Activated T-cell treated with anti-CD3 and anti-CD28 coated beads, Interleukin-2, amount 50 U/mL, for 24 hours (primary cell): Measurements from ENCODE around the gene ITGB8.

ENCODE experiments used
- DNase-seq: peaks from one replicate; pipeline ENCODE4 v3.0.0-alpha.2; 2020
- H3K27ac Mint-ChIP-seq: 2 replicates; pipeline ENCODE4 v1.8.0; 2020; ENCODE audit warnings: mild to moderate bottlenecking, mixed read lengths
- H3K27me3 Mint-ChIP-seq: 2 replicates; pipeline ENCODE4 v1.8.0; 2020; ENCODE audit warnings: mixed read lengths
- H3K36me3 Mint-ChIP-seq: 2 replicates; pipeline ENCODE4 v1.8.0; 2020; ENCODE audit warnings: low read depth, mixed read lengths
- H3K4me1 Mint-ChIP-seq: 2 replicates; pipeline ENCODE4 v1.8.0; 2020; ENCODE audit warnings: low read depth, mixed read lengths
- H3K4me3 Mint-ChIP-seq: 2 replicates; pipeline ENCODE4 v1.8.0; 2020; ENCODE audit warnings: mild to moderate bottlenecking, moderate library complexity, mixed read lengths
- H3K9me3 Mint-ChIP-seq: 2 replicates; pipeline ENCODE4 v1.8.0; 2020; ENCODE audit warnings: mixed read lengths

Gene ITGB8

DNA sequence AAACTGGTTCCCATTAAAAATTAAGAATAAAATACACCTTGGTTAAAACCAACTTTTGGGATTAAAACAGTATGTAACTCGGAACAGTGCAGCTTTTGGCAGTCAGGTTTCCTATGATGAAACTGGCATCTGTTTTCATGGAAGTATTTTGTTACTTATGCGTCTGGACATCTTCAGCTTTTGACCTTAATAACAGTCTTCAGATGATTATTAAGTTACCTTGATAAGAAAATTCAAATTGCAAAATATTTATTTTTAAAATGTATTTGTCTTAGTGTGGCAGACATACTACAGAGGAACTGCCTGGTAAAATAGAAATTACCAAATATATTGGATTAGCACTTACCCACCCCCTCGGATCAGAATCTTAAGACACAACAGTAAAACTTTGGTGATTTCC, 100.0 kb downstream of the ITGB8 start:
- no peak for DNase-seq
- Mint-ChIP-seq H3K4me1 (no peaks in the 10 kb centered on the region), H3K27me3 (no peaks in the 10 kb centered on the region), H3K9me3 (no peaks in the 10 kb centered on the region), H3K27ac (no peak overlapping the region), H3K36me3 (no peaks in the 10 kb centered on the region), H3K4me3 (no peak overlapping the region)

DNA sequence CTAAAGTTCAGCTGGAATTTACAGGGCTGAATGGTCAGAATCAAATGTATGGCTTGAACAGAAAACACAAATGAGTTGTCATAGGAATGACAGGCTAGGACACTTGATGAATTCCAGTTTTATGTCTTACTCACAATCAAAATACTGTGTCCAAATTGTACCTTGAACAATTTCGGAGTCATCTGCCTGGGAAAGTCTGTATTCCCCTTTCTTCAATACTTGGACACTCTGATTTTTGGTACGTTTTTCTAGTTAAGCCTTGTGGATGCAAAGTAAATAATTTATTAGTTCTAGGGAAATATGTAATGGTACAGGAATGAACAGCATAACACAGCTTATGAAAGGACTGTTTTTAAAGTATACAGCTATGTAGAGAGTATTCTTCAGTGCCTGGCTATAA, 100.4 kb downstream of the ITGB8 start:
- Mint-ChIP-seq H3K36me3 (no peaks in the 10 kb centered on the region), H3K27ac (no peak overlapping the region), H3K27me3 (no peaks in the 10 kb centered on the region), H3K9me3 (no peaks in the 10 kb centered on the region), H3K4me3 (no peak overlapping the region), H3K4me1 (no peaks in the 10 kb centered on the region)
- DNase-seq = no peak

DNA sequence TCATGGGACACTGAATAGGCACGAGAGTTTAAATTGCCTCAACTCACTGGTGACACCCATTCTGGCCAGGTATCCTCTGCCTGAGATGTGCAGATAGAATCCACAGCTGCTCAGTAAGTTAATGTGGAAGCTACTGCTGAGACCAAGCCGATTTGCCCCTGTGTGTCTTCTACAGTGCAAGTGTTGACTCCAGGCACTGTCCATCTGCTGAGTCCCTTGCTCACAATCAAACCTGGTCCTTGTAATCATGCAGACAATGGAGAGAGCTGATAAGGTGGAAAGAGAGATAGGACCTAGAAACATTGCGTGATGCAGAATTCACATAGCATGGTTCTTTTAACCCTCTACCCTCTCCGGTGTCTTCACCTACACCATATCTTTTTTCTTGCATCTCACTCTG, 101.4 kb downstream of the ITGB8 start:
- H3K9me3 Mint-ChIP-seq = no peaks in the 10 kb centered on the region
- no peak overlapping the region for H3K4me3 Mint-ChIP-seq
- no peak overlapping the region for H3K27ac Mint-ChIP-seq
- H3K4me1 Mint-ChIP-seq = no peaks in the 10 kb centered on the region
- DNase-seq = no peak
- H3K36me3 Mint-ChIP-seq = no peaks in the 10 kb centered on the region
- no peaks in the 10 kb centered on the region for H3K27me3 Mint-ChIP-seq

DNA sequence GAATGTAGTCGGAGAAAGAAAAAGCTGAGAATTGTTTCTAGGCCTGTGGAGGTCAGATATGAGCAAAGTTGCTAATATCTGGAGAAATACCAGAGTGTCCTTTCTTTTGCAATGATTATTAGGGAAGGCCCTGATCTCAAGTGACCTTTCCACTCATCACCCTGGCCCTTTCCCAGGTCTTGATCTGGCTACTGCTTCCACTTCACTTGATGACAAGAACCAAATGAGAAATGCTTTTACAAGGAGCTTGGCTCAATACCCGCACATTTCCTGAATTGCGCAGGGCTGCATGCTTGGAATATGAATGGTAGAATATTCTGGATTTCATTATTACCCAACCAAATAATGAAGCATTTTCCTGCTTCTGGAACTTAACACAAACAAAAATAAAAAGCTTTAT, 104.6 kb downstream of the ITGB8 start:
- no peaks in the 10 kb centered on the region for H3K9me3 Mint-ChIP-seq
- H3K27me3 Mint-ChIP-seq = no peaks in the 10 kb centered on the region
- no peak for DNase-seq
- no peaks in the 10 kb centered on the region for H3K36me3 Mint-ChIP-seq
- H3K27ac Mint-ChIP-seq = no peak overlapping the region
- no peak overlapping the region for H3K4me3 Mint-ChIP-seq
- no peaks in the 10 kb centered on the region for H3K4me1 Mint-ChIP-seq

DNA sequence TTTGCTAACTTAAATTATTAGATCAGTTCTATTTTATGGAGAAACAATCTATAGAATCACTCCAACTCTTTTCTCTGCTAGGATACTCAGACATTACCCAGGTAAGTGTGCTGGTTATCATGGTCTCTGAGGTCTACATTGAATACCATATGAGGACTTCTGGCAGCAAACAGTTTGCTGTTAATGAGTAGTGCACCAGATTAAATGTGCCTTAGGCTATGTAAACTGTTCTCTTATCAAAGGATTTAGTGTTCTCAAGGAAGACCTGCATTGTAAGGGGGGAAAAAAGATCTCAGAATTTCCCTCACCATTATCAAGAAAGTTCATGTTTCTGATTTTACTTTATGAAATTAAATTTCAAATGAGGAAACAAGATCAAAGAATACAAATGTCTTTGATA, 107.5 kb downstream of the ITGB8 start:
- H3K4me3 Mint-ChIP-seq = no peak overlapping the region
- H3K27ac Mint-ChIP-seq = no peak overlapping the region
- H3K4me1 Mint-ChIP-seq = no peaks in the 10 kb centered on the region
- H3K27me3 Mint-ChIP-seq = no peaks in the 10 kb centered on the region
- no peaks in the 10 kb centered on the region for H3K9me3 Mint-ChIP-seq
- no peak for DNase-seq
- no peaks in the 10 kb centered on the region for H3K36me3 Mint-ChIP-seq

DNA sequence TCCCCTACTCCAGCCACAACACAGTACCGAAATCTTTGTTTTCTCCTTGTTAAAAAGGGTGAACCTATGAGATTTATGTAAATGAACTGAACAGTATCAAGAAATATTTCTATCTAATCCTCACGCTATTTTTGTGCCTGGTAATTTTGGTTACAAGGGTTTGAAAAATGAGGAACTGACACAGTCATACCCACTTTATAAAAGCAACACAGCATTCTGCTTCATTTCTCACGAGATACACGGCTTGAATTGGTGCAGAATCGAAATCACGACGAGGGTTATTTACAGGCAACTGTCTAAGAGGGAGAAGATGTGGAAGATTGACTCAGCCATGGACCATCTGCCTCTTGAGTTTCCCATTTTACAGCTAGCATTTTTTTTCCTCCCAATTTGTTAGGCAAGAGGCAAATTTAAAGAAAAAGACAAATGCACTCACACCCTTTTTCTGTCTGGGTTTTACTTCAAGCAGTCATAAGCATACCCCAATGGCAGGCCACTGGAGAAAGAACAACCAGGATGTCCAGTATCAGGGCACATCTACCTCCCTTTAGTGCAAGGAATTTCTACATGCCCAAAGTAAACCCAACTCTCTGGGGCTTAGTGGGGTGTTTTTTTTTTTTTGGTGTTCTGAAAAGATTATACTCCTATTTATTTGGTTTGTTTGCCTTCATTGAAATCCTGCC, 108.1 kb downstream of the ITGB8 start:
- no peak for DNase-seq
- Mint-ChIP-seq H3K27me3 (no peaks in the 10 kb centered on the region), H3K4me3 (no peak overlapping the region), H3K36me3 (no peaks in the 10 kb centered on the region), H3K9me3 (no peaks in the 10 kb centered on the region), H3K27ac (no peak overlapping the region), H3K4me1 (no peaks in the 10 kb centered on the region)

DNA sequence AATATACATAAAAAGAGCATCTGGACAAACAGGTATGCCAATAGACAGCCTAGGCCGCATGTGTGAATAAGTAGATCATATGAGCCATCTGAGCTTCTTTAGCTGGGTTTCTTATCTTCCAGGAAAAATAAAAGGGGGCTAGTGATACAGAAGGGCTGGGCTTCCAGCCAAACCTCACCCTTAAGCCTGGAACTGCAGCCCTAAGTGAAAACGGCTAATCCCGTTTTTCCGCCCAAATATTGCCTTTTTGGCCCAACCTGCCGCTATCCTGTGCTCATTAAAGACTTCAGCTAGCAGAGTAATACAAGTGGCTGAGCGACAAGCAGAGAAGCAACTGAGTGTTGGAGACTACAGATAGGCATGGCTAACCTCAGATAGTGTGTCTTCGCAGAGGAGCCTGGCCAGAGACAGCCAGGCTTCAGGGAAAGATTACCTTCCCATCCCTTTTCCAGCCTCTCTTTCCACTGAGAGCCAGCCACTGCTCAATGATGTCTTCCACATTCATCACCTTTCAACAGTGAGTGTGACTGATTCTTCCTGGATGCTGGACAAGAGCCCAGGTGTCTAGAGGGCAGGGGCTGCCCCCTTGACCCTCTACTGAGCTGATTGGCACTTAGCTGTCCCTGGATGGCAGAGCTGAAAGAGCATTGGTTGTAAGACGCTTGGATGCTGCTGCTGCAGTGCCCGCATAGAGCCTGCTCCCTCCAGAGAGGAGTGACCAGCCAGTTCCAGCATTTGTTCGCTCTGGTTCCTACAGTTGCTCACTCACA, 108.9 kb downstream of the ITGB8 start:
- H3K27ac Mint-ChIP-seq = no peak overlapping the region
- H3K36me3 Mint-ChIP-seq = no peaks in the 10 kb centered on the region
- no peak overlapping the region for H3K4me3 Mint-ChIP-seq
- DNase-seq = no peak
- H3K9me3 Mint-ChIP-seq = no peaks in the 10 kb centered on the region
- no peaks in the 10 kb centered on the region for H3K27me3 Mint-ChIP-seq
- no peaks in the 10 kb centered on the region for H3K4me1 Mint-ChIP-seq

DNA sequence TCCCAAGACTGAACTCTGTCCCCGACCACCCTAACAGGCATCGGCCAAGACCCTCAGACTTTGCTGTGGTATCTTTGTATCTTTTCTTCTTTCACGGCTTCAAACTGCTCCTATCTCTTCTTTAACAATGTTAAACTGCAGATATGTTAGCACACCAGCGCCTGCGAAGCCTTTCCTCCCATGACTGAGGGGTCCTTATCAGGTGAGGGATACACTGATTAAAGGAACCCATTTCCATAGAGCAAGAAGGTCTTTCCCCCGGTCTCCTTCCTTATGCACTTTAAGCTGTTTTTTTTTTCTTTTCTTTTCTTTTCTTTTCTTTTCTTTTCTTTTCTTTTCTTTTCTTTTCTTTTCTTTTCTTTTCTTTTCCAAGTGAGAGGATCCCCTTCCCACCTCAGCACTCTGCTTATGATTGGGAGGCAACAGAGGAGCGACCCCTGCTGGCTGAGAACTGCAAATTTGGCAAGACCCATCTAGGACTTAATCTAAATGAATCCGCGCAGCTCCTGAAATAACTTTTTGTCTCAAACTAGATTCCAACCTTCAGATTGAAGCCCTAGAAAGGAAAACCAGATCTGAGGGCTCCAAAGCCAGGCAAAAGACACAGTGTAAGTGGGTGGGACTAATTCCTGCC, 109.9 kb downstream of the ITGB8 start:
- Mint-ChIP-seq H3K4me1 (no peaks in the 10 kb centered on the region), H3K4me3 (no peak overlapping the region), H3K9me3 (no peaks in the 10 kb centered on the region), H3K27me3 (no peaks in the 10 kb centered on the region), H3K27ac (no peak overlapping the region), H3K36me3 (no peaks in the 10 kb centered on the region)
- no peak for DNase-seq

DNA sequence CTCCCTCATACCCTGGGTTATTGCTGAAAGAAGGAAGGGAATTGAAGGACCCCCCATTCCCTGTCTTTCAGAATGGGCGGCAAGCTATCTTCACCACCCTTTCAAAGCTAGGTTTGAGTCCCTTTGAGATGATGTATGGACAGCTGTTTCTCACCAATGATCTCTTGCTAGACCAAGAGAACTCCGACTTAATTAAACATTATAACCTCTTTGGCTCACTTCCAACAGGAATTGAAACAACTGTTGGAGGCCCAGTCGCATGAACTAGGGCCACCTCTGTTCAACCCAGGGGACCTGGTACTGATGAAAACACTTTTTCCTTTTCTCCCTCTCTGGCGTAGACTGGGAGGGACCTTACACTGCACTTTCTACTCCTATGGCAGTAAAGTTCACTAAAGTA, 110.6 kb downstream of the ITGB8 start:
- no peaks in the 10 kb centered on the region for H3K9me3 Mint-ChIP-seq
- H3K36me3 Mint-ChIP-seq = no peaks in the 10 kb centered on the region
- no peaks in the 10 kb centered on the region for H3K27me3 Mint-ChIP-seq
- H3K4me3 Mint-ChIP-seq = no peak overlapping the region
- H3K27ac Mint-ChIP-seq = no peak overlapping the region
- DNase-seq = no peak
- no peaks in the 10 kb centered on the region for H3K4me1 Mint-ChIP-seq

DNA sequence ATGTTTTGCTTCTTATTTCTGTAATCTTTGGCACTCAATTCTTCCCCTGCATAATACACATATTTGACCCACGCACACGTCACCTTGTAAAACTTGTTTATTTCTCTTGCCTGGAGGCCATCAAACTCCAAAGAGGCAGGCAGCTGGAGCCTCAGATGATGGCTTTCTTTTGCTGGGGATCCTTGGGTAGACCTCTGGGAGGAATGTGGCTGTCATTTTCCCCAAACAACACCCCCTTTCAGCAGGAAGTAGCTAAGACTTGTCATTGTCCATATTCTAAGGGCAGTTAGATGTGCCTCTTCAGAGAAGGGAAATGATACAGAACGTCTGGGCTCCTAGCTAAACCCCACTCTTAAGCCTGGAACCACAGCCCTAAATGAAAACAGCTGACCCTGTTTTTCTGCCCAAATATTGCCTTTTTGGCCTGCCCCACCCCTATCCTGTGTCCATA, 111.3 kb downstream of the ITGB8 start:
- DNase-seq = no peak
- no peak overlapping the region for H3K4me3 Mint-ChIP-seq
- no peak overlapping the region for H3K27ac Mint-ChIP-seq
- no peaks in the 10 kb centered on the region for H3K9me3 Mint-ChIP-seq
- no peaks in the 10 kb centered on the region for H3K36me3 Mint-ChIP-seq
- no peaks in the 10 kb centered on the region for H3K4me1 Mint-ChIP-seq
- H3K27me3 Mint-ChIP-seq = no peaks in the 10 kb centered on the region

DNA sequence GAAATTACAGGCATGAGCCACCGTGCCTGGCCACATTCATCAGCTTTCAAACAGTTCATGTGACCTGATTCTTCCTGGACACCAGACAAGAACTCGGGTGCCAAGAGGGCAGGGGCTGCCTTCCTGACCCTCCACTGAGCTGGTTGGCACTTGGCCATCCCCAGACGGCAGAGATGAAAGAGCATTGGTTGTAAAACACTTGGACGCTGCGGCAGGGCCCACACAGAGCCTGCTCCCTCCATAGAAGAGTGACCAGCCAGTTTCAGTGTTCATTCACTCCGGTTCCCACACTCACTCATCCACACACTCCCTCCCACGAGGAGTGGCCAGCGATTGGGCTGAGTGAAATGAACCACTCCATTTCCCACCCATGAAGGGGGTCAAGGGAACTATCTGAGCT, 112.3 kb downstream of the ITGB8 start:
- no peaks in the 10 kb centered on the region for H3K27me3 Mint-ChIP-seq
- no peak for DNase-seq
- H3K27ac Mint-ChIP-seq = no peak overlapping the region
- no peak overlapping the region for H3K4me3 Mint-ChIP-seq
- no peaks in the 10 kb centered on the region for H3K4me1 Mint-ChIP-seq
- H3K9me3 Mint-ChIP-seq = no peaks in the 10 kb centered on the region
- H3K36me3 Mint-ChIP-seq = no peaks in the 10 kb centered on the region

DNA sequence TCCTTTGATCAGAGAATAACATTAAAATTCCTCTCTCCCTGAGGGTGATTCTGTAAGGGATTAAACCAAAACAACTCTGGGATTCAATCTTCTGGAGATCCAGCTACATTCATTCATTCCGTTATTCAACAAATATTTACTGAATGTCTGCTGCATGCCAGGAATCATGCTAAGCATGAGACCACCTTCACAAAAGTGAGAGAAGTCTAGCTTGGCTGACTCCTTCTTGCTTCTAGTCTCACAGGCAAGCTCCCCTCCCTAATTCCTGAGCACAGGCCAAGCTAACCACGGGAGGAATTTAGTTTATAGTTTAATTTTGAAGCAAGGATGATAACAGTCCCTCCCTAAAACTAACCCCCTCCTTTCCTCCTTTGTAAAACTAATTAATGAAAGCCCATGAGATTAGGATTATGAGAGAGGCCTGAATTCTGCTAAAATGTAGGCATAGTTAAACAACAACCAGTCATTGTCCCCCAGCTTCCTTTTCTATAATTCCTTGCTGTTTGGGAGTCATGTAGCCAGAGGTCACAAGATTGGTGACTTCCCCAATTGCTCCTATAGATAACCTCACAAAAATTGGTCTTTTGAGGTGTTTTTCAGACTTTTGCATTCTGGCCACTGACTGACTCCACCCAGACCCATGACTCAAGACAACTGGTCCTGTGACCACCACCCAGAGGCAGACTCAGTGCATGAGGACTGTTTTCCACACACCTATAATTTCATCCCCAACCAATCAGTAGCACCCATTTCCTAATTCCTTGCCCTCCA, 113.5 kb downstream of the ITGB8 start:
- H3K4me3 Mint-ChIP-seq = no peak overlapping the region
- no peaks in the 10 kb centered on the region for H3K36me3 Mint-ChIP-seq
- DNase-seq = no peak
- H3K4me1 Mint-ChIP-seq = no peaks in the 10 kb centered on the region
- H3K9me3 Mint-ChIP-seq = no peaks in the 10 kb centered on the region
- no peaks in the 10 kb centered on the region for H3K27me3 Mint-ChIP-seq
- no peak overlapping the region for H3K27ac Mint-ChIP-seq

DNA sequence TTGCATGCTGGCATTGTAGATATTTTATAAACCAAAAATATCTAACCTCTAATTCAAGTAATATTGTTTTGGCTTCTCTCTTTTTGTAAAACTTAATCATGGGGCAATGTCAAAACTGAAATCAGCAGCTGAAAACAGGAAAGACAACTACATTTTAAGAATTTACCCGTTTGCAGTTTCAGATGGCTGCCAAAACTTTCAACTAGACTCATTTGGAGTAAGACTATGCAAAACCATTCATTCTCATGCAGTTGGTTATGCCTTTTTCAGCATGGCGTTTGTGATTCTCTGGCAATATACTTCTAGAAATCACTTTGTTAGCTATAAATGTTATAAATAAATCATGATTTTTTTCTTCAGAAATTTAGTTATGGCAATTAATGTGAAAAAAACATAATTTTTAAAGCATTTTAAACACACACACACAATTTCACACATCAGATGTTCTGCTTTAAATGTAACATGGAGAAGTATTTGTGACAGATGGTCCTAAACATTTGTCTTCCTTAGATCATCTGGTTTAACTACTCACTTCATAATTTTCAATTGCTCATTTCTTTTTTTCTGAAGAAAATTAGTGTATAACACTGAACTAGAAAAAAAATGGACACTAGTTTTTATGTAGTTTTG, 116.4 kb downstream of the ITGB8 start:
- Mint-ChIP-seq H3K4me1 (no peaks in the 10 kb centered on the region), H3K27ac (no peak overlapping the region), H3K36me3 (no peaks in the 10 kb centered on the region), H3K27me3 (no peaks in the 10 kb centered on the region), H3K4me3 (no peak overlapping the region), H3K9me3 (no peaks in the 10 kb centered on the region)
- no peak for DNase-seq

DNA sequence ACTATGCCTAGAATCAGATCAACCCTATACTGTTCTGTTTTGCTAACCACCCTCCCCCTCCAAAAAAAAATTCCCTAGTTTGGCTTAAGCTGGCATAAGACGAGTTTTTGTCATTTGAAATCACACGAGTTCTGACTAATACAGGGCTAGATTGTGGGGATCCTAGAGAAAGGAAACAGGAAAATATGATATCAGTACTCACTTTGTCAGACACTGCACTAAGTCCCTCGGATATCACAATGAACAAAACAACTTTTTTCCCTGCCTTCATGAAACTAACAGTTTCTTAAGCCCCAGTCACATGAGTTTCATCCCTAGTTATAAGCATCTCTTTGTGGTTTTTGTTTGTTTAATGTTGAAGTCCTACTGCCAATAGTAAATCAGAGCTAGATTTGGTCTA, 118.5 kb downstream of the ITGB8 start:
- no peaks in the 10 kb centered on the region for H3K9me3 Mint-ChIP-seq
- no peaks in the 10 kb centered on the region for H3K36me3 Mint-ChIP-seq
- H3K4me3 Mint-ChIP-seq = no peak overlapping the region
- H3K4me1 Mint-ChIP-seq = no peaks in the 10 kb centered on the region
- no peaks in the 10 kb centered on the region for H3K27me3 Mint-ChIP-seq
- no peak for DNase-seq
- no peak overlapping the region for H3K27ac Mint-ChIP-seq
